ENCODE measurements around the gene PTH2. TPM values are rescaled to one million over a fixed set of nuclear protein-coding genes. Genes with fewer than 3 reads are reported as not detected.

PTH2 gene
- polyA plus RNA-seq, 1 donor (not counting 4 experiments of a cell fraction or from before 2014, with no cell fraction given) = not detected

DNA sequence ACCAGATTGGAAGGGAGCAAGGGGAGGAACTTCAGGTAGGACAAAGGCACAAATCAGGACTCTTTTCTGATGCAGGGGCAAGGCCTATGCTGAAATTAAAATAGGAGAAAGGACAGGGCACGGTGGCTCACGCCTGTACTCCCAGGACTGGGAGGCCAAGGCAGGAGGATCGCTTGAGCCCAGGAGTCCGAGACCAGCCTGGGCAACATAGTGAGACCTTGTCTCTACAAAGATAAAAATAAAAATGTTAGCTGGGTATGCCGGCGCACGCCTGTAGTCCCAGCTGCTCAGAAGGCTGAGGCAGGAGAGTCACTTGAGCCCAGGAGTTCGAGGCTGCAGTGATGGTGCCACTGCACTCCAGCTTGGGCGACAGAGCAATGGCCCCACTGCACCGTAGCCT lies 12.4 kb upstream of the PTH2 start:
- Histone ChIP-seq H3K9me3 (ENCODE audit: control insufficient read depth, low read depth, low read length) (no peaks in the 10 kb centered on the region), H4K20me1 (ENCODE audit: control insufficient read depth, extremely low read depth, insufficient read depth, low read length) (no peaks in the 10 kb centered on the region), H3K9me1 (ENCODE audit: control insufficient read depth, extremely low read depth, insufficient read depth, low read length) (no peaks in the 10 kb centered on the region), H3K4me1 (ENCODE audit: control insufficient read depth, extremely low read depth, insufficient read depth, low read length) (no peaks in the 10 kb centered on the region), H2AFZ (ENCODE audit: control insufficient read depth, low read length) (no peak overlapping the region), H3K27ac (ENCODE audit: control insufficient read depth, insufficient read depth, low read length) (no peak overlapping the region), H3K27me3 (ENCODE audit: control insufficient read depth, extremely low read depth, insufficient read depth, low read length) (peaks cover 97% of the 10 kb centered on the region), H3K4me3 (ENCODE audit: control insufficient read depth in 2 of 3, extremely low read depth in 1 of 3, insufficient read depth in 2 of 3, low read depth in 1 of 3, low read length in 3 of 3) (no peak overlapping the region), H3K36me3 (ENCODE audit: control insufficient read depth in 2 of 2, extremely low read depth in 1 of 2, insufficient read depth in 2 of 2, low read length in 2 of 2) (no peaks in the 10 kb centered on the region), H3K79me2 (ENCODE audit: control insufficient read depth, insufficient read depth, low read length) (no peaks in the 10 kb centered on the region), H3K4me2 (ENCODE audit: control insufficient read depth, extremely low read depth, insufficient read depth, low read depth, low read length) (no peak overlapping the region), H3K9ac (ENCODE audit: control insufficient read depth, extremely low read depth, insufficient read depth, low read length) (no peak overlapping the region)
- FAIRE-seq = no peak
- TF ChIP-seq EZH2 (IDR thresholded peaks at IDR 0.05; ENCODE audit: low read length) (no peak), CTCF (optimal IDR thresholded peaks at IDR 0.05 in 1 of 3, IDR thresholded peaks at IDR 0.05 in 1 of 3, conservative IDR thresholded peaks at IDR 0.05 in 1 of 3; ENCODE audit: extremely low read depth in 1 of 3, insufficient read depth in 2 of 3, low read length in 3 of 3) (no peak)
- dilution Hi-C loops (cut with MboI; ENCODE audit: extremely low pct_ligation_motif_present, low sequenced_read_pairs) = no loop called here
- DNase-seq (ENCODE audit: low read depth, low spot score) = no peak

DNA sequence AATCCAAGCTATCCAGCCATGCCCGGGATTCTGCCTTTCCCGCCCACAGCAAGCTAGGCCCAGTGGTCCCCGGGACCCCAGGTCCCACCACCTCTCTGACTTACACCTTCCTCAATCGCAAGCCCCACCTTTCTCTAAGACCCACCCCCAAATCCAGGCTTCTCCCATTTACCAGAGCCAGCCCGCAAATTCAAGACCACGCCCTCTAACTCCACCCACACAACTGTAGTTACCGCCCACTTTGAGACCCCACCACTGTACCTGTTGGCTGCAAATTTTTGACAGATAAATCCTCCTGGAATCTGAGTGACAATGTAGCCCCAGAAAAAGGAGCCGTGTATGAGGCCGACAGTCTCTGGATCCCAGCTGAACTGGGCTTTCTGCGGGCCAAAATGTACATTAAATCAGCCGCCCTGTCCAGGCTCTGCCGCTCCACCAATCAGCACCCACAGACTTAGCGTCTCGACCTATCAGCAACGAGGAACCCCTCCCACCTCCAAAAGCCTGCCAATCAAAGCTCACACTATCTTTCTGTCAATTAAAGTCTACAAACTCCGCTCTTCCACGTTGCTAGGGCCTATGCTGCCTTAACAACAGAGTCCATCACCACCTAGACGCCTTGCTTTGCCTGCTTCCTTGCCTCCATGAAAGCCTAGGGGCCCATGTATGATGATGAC lies 11.8 kb upstream of the PTH2 start:
- Histone ChIP-seq H3K4me1 (ENCODE audit: control insufficient read depth, extremely low read depth, insufficient read depth, low read length) (no peaks in the 10 kb centered on the region), H3K27me3 (ENCODE audit: control insufficient read depth, extremely low read depth, insufficient read depth, low read length) (peaks cover 97% of the 10 kb centered on the region), H4K20me1 (ENCODE audit: control insufficient read depth, extremely low read depth, insufficient read depth, low read length) (no peaks in the 10 kb centered on the region), H3K9ac (ENCODE audit: control insufficient read depth, extremely low read depth, insufficient read depth, low read length) (no peak overlapping the region), H3K4me3 (ENCODE audit: control insufficient read depth in 2 of 3, extremely low read depth in 1 of 3, insufficient read depth in 2 of 3, low read depth in 1 of 3, low read length in 3 of 3) (no peak overlapping the region), H3K36me3 (ENCODE audit: control insufficient read depth in 2 of 2, extremely low read depth in 1 of 2, insufficient read depth in 2 of 2, low read length in 2 of 2) (no peaks in the 10 kb centered on the region), H2AFZ (ENCODE audit: control insufficient read depth, low read length) (no peak overlapping the region), H3K9me1 (ENCODE audit: control insufficient read depth, extremely low read depth, insufficient read depth, low read length) (no peaks in the 10 kb centered on the region), H3K4me2 (ENCODE audit: control insufficient read depth, extremely low read depth, insufficient read depth, low read depth, low read length) (no peak overlapping the region), H3K9me3 (ENCODE audit: control insufficient read depth, low read depth, low read length) (no peaks in the 10 kb centered on the region), H3K27ac (ENCODE audit: control insufficient read depth, insufficient read depth, low read length) (no peak overlapping the region), H3K79me2 (ENCODE audit: control insufficient read depth, insufficient read depth, low read length) (no peaks in the 10 kb centered on the region)
- no peak for FAIRE-seq
- TF ChIP-seq EZH2 (IDR thresholded peaks at IDR 0.05; ENCODE audit: low read length) (no peak), CTCF (optimal IDR thresholded peaks at IDR 0.05 in 1 of 3, IDR thresholded peaks at IDR 0.05 in 1 of 3, conservative IDR thresholded peaks at IDR 0.05 in 1 of 3; ENCODE audit: extremely low read depth in 1 of 3, insufficient read depth in 2 of 3, low read length in 3 of 3) (no peak)
- dilution Hi-C loops (cut with MboI; ENCODE audit: extremely low pct_ligation_motif_present, low sequenced_read_pairs) = no loop called here
- no peak for DNase-seq (ENCODE audit: low read depth, low spot score)

Data from keratinocyte (primary cell).